Activated CD4-positive, alpha-beta T cell treated with anti-CD3 and anti-CD28 coated beads, Interleukin-2, amount 10 ng/mL, durations not matched to agents 24 days and 14 days (primary cell): ENCODE measurements around the gene MOV10. TPM values are rescaled to one million over a fixed set of nuclear protein-coding genes. Genes with fewer than 3 reads are reported as not detected.

Experiments
- DNase-seq: peaks from one replicate; pipeline ENCODE4 v3.0.0; 2022
- H3K27ac Mint-ChIP-seq: one replicate; pipeline ENCODE4 v1.8.0; 2022; ENCODE audit warnings: mild to moderate bottlenecking, mixed read lengths
- H3K27me3 Mint-ChIP-seq: one replicate; pipeline ENCODE4 v1.8.0; 2022; ENCODE audit warnings: mixed read lengths
- H3K36me3 Mint-ChIP-seq: one replicate; pipeline ENCODE4 v1.8.0; 2022; ENCODE audit warnings: low read depth, mild to moderate bottlenecking, mixed read lengths
- H3K4me1 Mint-ChIP-seq: one replicate; pipeline ENCODE4 v1.8.0; 2021; ENCODE audit warnings: mixed read lengths
- H3K4me3 Mint-ChIP-seq: one replicate; pipeline ENCODE4 v1.8.0; 2022; ENCODE audit warnings: mild to moderate bottlenecking, moderate library complexity, mixed read lengths
- H3K9me3 Mint-ChIP-seq: one replicate; pipeline ENCODE4 v1.8.0; 2021; ENCODE audit warnings: mixed read lengths
- intact Hi-C: fragments of 100-400 bp; cut with micrococcal nuclease; formaldehyde crosslinking; loops from one replicate; pipeline ENCODE4 v1.15.1; 2023
- total RNA-seq: library from RNA; stranded (reverse); gene quantifications from 2 replicates; pipeline ENCODE4 v1.2.3, GENCODE V29; 2022

Gene MOV10
- total RNA-seq, 1 donor from 2014 or later: 76.7 TPM

DNA sequence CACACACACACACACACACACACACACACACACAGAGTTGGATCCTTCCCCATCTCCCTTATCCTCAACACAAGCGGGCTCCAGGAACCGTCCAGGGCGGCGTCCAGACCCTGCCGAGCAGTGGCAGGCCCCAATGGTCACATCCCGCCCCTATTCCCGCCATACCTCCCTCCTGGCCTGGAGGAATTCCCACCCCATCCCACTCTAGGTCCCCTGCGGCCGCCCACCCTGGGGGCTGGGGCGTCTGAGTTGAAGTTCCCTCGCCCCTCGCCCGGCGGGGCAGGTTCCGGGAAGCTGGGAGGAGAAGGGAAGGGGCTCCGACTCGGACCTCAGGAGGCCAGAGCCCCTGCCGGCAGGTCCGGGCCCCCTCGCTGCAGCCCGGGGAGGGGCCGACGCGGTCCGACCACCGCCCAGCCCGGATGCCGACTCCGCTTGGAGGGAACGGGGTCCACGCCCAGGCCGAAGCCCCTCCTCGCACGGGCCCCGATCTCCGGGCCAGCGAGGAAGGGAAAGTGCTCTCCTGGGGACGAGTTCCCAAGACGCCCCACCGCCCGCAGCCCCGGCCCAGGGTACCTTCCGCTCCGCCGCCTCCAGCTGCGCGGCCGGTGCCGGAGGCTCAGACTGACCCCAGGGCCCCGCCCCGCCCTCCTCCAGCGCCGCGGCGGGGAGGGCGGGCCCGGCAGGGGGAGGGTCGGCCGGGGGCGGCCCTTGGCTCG, 32.2 kb downstream of the MOV10 start, which contains the start of gene RHOC:
Gene RHOC (minus strand): TSS at position 623 of the 716 bp plus-strand sequence. CDS start 3,328 bp downstream, outside the sequence.
- peak; percentile 88 for DNase-seq
- intact Hi-C loops: loop anchor here (1.0 to 5.0 kb wide), 5 partner anchors 10 to 1106 kb away; partner anchors contain the start of genes MAGI3 and RSBN1
- peaks cover 9% of the 10 kb centered on the region for H3K36me3 Mint-ChIP-seq
- H3K27me3 Mint-ChIP-seq: peaks cover 19% of the 10 kb centered on the region
- H3K4me3 Mint-ChIP-seq: peak within 1 kb of the TSS; percentile 87
- H3K4me1 Mint-ChIP-seq: peaks cover 60% of the 10 kb centered on the region
- H3K27ac Mint-ChIP-seq: peak within 1 kb of the TSS; percentile 94
- no peaks in the 10 kb centered on the region for H3K9me3 Mint-ChIP-seq

DNA sequence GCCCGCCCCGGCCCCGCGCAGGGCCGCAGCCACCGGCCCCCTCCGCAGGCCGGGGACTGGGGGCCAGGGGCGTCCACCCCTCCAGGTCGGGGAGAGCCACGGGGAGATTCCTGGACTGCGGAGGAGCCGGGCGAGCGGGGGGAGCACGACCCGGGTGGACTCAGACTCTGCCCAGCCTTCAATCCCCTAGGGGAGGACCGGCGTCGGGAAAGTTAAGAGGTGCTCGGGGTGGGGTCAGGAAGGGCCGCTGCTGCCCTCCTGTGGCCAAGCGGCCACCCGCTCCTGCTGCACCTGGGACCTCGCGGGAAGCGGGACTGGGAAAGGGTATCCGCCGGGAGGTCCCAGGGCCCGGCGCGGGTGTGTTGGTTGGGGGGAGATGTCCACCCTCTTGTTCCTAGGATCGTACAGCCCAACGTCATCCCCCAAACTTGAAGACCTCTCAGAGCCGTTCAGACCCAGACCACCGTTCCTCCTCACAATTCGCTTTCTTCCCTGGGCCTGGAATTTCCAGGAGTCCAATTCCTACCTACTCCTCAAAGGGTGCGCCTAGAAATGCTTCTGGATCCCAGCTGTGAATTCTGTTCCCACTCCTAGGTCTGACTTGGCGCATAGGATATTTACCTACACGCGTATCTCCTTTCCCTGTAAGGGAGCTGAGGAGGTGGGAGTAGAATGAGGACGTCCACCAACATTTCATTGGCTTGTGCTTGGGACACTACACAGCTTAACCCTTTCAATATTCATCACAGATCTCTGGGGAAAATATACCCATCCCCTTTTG, 33.0 kb downstream of the MOV10 start:
- Mint-ChIP-seq H3K4me3 (peak overlapping the region; percentile 87), H3K36me3 (peaks cover 4% of the 10 kb centered on the region), H3K27me3 (peaks cover 23% of the 10 kb centered on the region), H3K9me3 (no peaks in the 10 kb centered on the region), H3K27ac (peak overlapping the region; percentile 71), H3K4me1 (peaks cover 53% of the 10 kb centered on the region)
- peak; percentile 91 for DNase-seq
- intact Hi-C loops: loop anchor here (1.0 to 5.0 kb wide), 5 partner anchors 9 to 1105 kb away; partner anchors contain the start of genes MAGI3 and RSBN1

GRCh38 chr1:112708002-112708448, 33.6 kb downstream of the MOV10 start:
- peaks cover 3% of the 10 kb centered on the region for H3K36me3 Mint-ChIP-seq
- intact Hi-C loops: loop anchor here (5.0 kb wide), 2 partner anchors 684 to 1104 kb away; partner anchors contain the start of genes MAGI3 and RSBN1
- no peak for DNase-seq

GRCh38 chr1:112708489-112708888, 34.0 kb downstream of the MOV10 start:
- Mint-ChIP-seq H3K36me3 (no peaks in the 10 kb centered on the region), H3K4me1 (peaks cover 45% of the 10 kb centered on the region), H3K27me3 (peaks cover 34% of the 10 kb centered on the region), H3K9me3 (no peaks in the 10 kb centered on the region), H3K27ac (no peak overlapping the region), H3K4me3 (no peak overlapping the region)
- intact Hi-C loops: loop anchor here (5.0 kb wide), 2 partner anchors 684 to 1104 kb away; partner anchors contain the start of genes MAGI3 and RSBN1
- no peak for DNase-seq

More at GRCh38 chr1:112708002-112708448, 33.6 kb downstream of the MOV10 start:
- peak overlapping the region; percentile 87 for H3K4me3 Mint-ChIP-seq
- peaks cover 48% of the 10 kb centered on the region for H3K4me1 Mint-ChIP-seq
- H3K27ac Mint-ChIP-seq: no peak overlapping the region
- peaks cover 29% of the 10 kb centered on the region for H3K27me3 Mint-ChIP-seq
- H3K9me3 Mint-ChIP-seq: no peaks in the 10 kb centered on the region

GRCh38 chr1:112710159-112710558, 35.7 kb downstream of the MOV10 start:
- peaks cover 38% of the 10 kb centered on the region for H3K4me1 Mint-ChIP-seq
- H3K9me3 Mint-ChIP-seq: no peaks in the 10 kb centered on the region
- H3K4me3 Mint-ChIP-seq: no peak overlapping the region
- peaks cover 44% of the 10 kb centered on the region for H3K27me3 Mint-ChIP-seq
- H3K27ac Mint-ChIP-seq: no peak overlapping the region
- H3K36me3 Mint-ChIP-seq: no peaks in the 10 kb centered on the region
- no peak for DNase-seq
- intact Hi-C loops: no loop called here

GRCh38 chr1:112710586-112710985, 36.1 kb downstream of the MOV10 start:
- Mint-ChIP-seq H3K9me3 (no peaks in the 10 kb centered on the region), H3K4me1 (peaks cover 36% of the 10 kb centered on the region), H3K4me3 (no peak overlapping the region), H3K36me3 (no peaks in the 10 kb centered on the region), H3K27me3 (peaks cover 44% of the 10 kb centered on the region), H3K27ac (no peak overlapping the region)
- intact Hi-C loops: no loop called here
- no peak for DNase-seq

GRCh38 chr1:112711041-112711440, 36.6 kb downstream of the MOV10 start:
- Mint-ChIP-seq H3K27me3 (peaks cover 44% of the 10 kb centered on the region), H3K36me3 (no peaks in the 10 kb centered on the region), H3K9me3 (no peaks in the 10 kb centered on the region), H3K4me1 (peaks cover 36% of the 10 kb centered on the region), H3K27ac (no peak overlapping the region), H3K4me3 (no peak overlapping the region)
- DNase-seq: no peak
- intact Hi-C loops: no loop called here

GRCh38 chr1:112711670-112712069, 37.2 kb downstream of the MOV10 start:
- Mint-ChIP-seq H3K36me3 (no peaks in the 10 kb centered on the region), H3K27me3 (peaks cover 44% of the 10 kb centered on the region), H3K9me3 (no peaks in the 10 kb centered on the region), H3K27ac (no peak overlapping the region), H3K4me1 (peaks cover 36% of the 10 kb centered on the region), H3K4me3 (no peak overlapping the region)
- intact Hi-C loops: no loop called here
- no peak for DNase-seq

DNA sequence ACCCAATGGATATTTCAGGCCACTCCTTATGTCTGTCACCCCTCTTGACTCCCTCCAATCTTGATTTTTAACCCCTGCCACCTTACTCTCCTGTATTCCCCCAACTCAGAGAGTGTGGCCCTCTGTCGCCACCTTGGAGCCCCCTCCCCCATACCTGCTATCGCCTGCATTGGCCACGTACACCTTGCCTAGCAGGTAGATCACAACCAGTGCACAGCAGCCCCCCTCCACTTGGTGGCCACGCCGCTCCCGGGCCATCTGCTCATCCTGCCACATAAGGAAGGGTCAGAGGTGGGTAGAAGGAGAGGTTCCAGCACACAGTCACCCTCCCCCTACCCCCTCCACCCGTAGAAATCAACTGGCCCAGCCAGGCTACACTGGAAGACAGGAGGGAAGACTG, 37.7 kb downstream of the MOV10 start:
- no peak overlapping the region for H3K27ac Mint-ChIP-seq

DNA sequence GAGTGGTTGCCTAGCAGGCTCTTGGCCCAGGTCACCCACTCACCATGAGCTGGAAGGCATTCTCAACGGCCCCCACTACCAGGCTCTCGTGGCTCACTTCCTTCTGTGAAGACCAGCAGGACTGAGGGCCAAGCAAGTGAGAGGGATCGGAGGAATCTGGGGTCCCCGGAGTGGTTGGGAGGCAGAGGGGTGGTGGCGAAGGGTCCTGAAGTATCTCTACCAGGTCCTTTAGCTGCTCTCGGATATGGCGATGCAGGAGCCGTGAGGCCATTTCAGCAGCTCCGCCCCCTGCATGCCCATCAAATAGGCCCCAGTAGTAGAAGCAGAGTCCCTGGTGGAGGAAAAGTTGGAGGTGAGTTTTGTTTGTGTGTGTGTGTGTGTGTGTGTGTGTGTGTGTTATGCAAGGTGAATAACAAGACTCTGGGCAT, 38.3 kb downstream of the MOV10 start:
- peaks cover 40% of the 10 kb centered on the region for H3K27me3 Mint-ChIP-seq

More for the DNA sequence above, 37.7 kb downstream of the MOV10 start:
- H3K4me3 Mint-ChIP-seq: no peak overlapping the region
- H3K36me3 Mint-ChIP-seq: no peaks in the 10 kb centered on the region
- H3K4me1 Mint-ChIP-seq: peaks cover 39% of the 10 kb centered on the region
- intact Hi-C loops: no loop called here
- DNase-seq: no peak
- no peaks in the 10 kb centered on the region for H3K9me3 Mint-ChIP-seq
- H3K27me3 Mint-ChIP-seq: peaks cover 44% of the 10 kb centered on the region

GRCh38 chr1:112713466-112714312, 39.2 kb downstream of the MOV10 start:
- Mint-ChIP-seq H3K36me3 (no peaks in the 10 kb centered on the region), H3K9me3 (no peaks in the 10 kb centered on the region), H3K4me3 (peak overlapping the region; percentile 89), H3K4me1 (peaks cover 41% of the 10 kb centered on the region), H3K27ac (no peak overlapping the region), H3K27me3 (peaks cover 36% of the 10 kb centered on the region)
- intact Hi-C loops: loop anchor here (2.0 kb wide), 2 partner anchors 39 to 323 kb away; partner anchors contain the start of gene MOV10
- DNase-seq: no peak

More for the DNA sequence above, 38.3 kb downstream of the MOV10 start:
- intact Hi-C loops: no loop called here
- DNase-seq: no peak
- Mint-ChIP-seq H3K4me1 (peaks cover 40% of the 10 kb centered on the region), H3K27ac (no peak overlapping the region), H3K4me3 (no peak overlapping the region), H3K9me3 (no peaks in the 10 kb centered on the region), H3K36me3 (no peaks in the 10 kb centered on the region)

- peak; percentile 66 for DNase-seq
- intact Hi-C loops: loop anchor here (2.0 to 5.0 kb wide), 4 partner anchors 40 to 963 kb away; partner anchors contain the start of genes MOV10 and SLC16A1
- peaks cover 36% of the 10 kb centered on the region for H3K4me1 Mint-ChIP-seq
- peaks cover 37% of the 10 kb centered on the region for H3K27me3 Mint-ChIP-seq
- no peak overlapping the region for H3K27ac Mint-ChIP-seq
- no peaks in the 10 kb centered on the region for H3K36me3 Mint-ChIP-seq
- H3K9me3 Mint-ChIP-seq: no peaks in the 10 kb centered on the region
- H3K4me3 Mint-ChIP-seq: peak overlapping the region; percentile 89
Observed at GRCh38 chr1:112714313-112715263, 40.1 kb downstream of the MOV10 start.
